ENCODE data around the gene VPS33B.
A peak's percentile ranks its signal among the peaks of the same experiment; 100 is the strongest.
"Not testable (repeated sequence)": the region's sequence is repeated elsewhere in the genome, so short reads cannot be mapped to it uniquely, and the experiment has no call there.

Gene VPS33B

GRCh38 chr15:91031796-91032195, 9.4 kb upstream of the VPS33B start:
- no peak for FAIRE-seq

- FAIRE-seq: no peak
Measured at GRCh38 chr15:91027677-91028076, 5.3 kb upstream of the VPS33B start.

GRCh38 chr15:91023720-91024119, 1.3 kb upstream of the VPS33B start:
- no peak for FAIRE-seq

GRCh38 chr15:91022832-91023129, 387 bp upstream of the VPS33B start:
- no peak for FAIRE-seq

GRCh38 chr15:91021516-91022074, 799 bp downstream of the VPS33B start:
- no peak for FAIRE-seq

GRCh38 chr15:91018158-91018557, 4.2 kb downstream of the VPS33B start:
- FAIRE-seq: no peak

GRCh38 chr15:91017716-91018115, 4.7 kb downstream of the VPS33B start:
- no peak for FAIRE-seq

GRCh38 chr15:91013701-91014100, 8.7 kb downstream of the VPS33B start:
- FAIRE-seq: not testable (repeated sequence)

- no peak for FAIRE-seq
Measured at GRCh38 chr15:91007266-91007665, 15.1 kb downstream of the VPS33B start.

- no peak for FAIRE-seq
Measured at GRCh38 chr15:91001209-91001608, 21.2 kb downstream of the VPS33B start.

GRCh38 chr15:90998737-90999136, 23.7 kb downstream of the VPS33B start:
- no peak for FAIRE-seq

GRCh38 chr15:90994417-90995311, 27.7 kb downstream of the VPS33B start, which contains the start of gene PRC1:
PRC1 (minus strand) TSS chr15:90994535; CDS start chr15:90994417, 118 bp downstream.
- FAIRE-seq: peak; percentile 91

GRCh38 chr15:90994059-90994416, 28.4 kb downstream of the VPS33B start:
- FAIRE-seq: no peak

GRCh38 chr15:90991587-90992285, 30.7 kb downstream of the VPS33B start:
- no peak for FAIRE-seq

- no peak for FAIRE-seq
Measured at GRCh38 chr15:90990446-90990845, 31.9 kb downstream of the VPS33B start.

- FAIRE-seq: no peak
Measured at GRCh38 chr15:90989040-90989768, 33.2 kb downstream of the VPS33B start.

- no peak for FAIRE-seq
Measured at GRCh38 chr15:90988296-90988695, 34.1 kb downstream of the VPS33B start.

- no peak for FAIRE-seq
Measured at GRCh38 chr15:90987561-90988141, 34.7 kb downstream of the VPS33B start.

- FAIRE-seq: no peak
Measured at GRCh38 chr15:90986790-90987507, 35.4 kb downstream of the VPS33B start.

- FAIRE-seq: no peak
Measured at GRCh38 chr15:90982135-90982534, 40.3 kb downstream of the VPS33B start.

- FAIRE-seq: no peak
Measured at GRCh38 chr15:90981681-90982080, 40.7 kb downstream of the VPS33B start.

- FAIRE-seq: no peak
Measured at GRCh38 chr15:90979582-90979981, 42.8 kb downstream of the VPS33B start.

Measured in endometrium (tissue), 2 donors.